Smooth muscle cell (in vitro differentiated cells): ENCODE results near the gene TRNP1. TPM values are rescaled to one million over a fixed set of nuclear protein-coding genes. Genes with fewer than 3 reads are reported as not detected.
A peak's percentile ranks its signal among the peaks of the same experiment; 100 is the strongest.

Experiments used
- DNase-seq: peaks from one replicate; lab custom pipeline; 2025; ENCODE audit not compliant: unreplicated experiment; lab: John Stamatoyannopoulos, UW
- H2AFZ ChIP-seq: fragments of 200-600 bp; sonication (generic); 2 replicates; pipeline ENCODE4 v1.6.0; 2016; ENCODE audit warnings: antibody characterized with exemption, low read depth, mild to moderate bottlenecking
- H3F3A ChIP-seq: fragments of 200-600 bp; sonication (generic); 2 replicates; pipeline ENCODE4 v1.6.0; 2017; ENCODE audit warnings: antibody characterized with exemption, low read depth
- H3K27ac ChIP-seq: fragments of 200-600 bp; sonication (generic); 2 replicates; pipeline ENCODE4 v1.5.1; 2016; ENCODE audit warnings: low read depth, mild to moderate bottlenecking
- H3K27me3 ChIP-seq: fragments of 200-600 bp; sonication (generic); 2 replicates; pipeline ENCODE4 v1.6.1; 2016; ENCODE audit warnings: low read depth, mild to moderate bottlenecking
- H3K36me3 ChIP-seq: fragments of 200-600 bp; sonication (generic); 2 replicates; pipeline ENCODE4 v1.5.1; 2016; ENCODE audit warnings: low read depth
- H3K4me1 ChIP-seq: fragments of 200-600 bp; sonication (generic); 2 replicates; pipeline ENCODE4 v1.5.1; 2016; ENCODE audit warnings: low read depth
- H3K4me2 ChIP-seq: fragments of 200-600 bp; sonication (generic); 2 replicates; pipeline ENCODE4 v1.6.0; 2016; ENCODE audit warnings: mild to moderate bottlenecking
- H3K4me3 ChIP-seq: fragments of 200-600 bp; sonication (generic); 2 replicates; pipeline ENCODE4 v1.5.1; 2016; ENCODE audit warnings: mild to moderate bottlenecking
- H3K79me2 ChIP-seq: fragments of 200-600 bp; sonication (generic); 2 replicates; pipeline ENCODE4 v1.6.0; 2016; ENCODE audit warnings: low read depth, mild to moderate bottlenecking
- H3K9ac ChIP-seq: fragments of 200-600 bp; sonication (generic); 2 replicates; pipeline ENCODE4 v1.6.0; 2016; ENCODE audit warnings: low read depth
- H3K9me3 ChIP-seq: fragments of 200-600 bp; sonication (generic); replicated peaks from 2 replicates; pipeline ENCODE4 v1.5.1; 2016; ENCODE audit warnings: low read depth
- H4K20me1 ChIP-seq: fragments of 200-600 bp; sonication (generic); 2 replicates; pipeline ENCODE4 v1.6.0; 2016; ENCODE audit warnings: low read depth
- WGBS: methylation state at CpG from one replicate; pipeline ENCODE4 v1.1.7; 2016; ENCODE audit warnings: low lambda C conversion rate; 5-methylcytosine and 5-hydroxymethylcytosine counted together
- polyA plus RNA-seq: library from polyadenylated mRNA; unstranded; fragments of >200 nt; fragmentation: Nextera tagmentation; extraction: Ambion mirVana; gene quantifications from 2 replicates; pipeline ENCODE4 v1.2.1, GENCODE V29; 2016
- total RNA-seq: library from RNA; depleted of rRNA; stranded (reverse); fragments of >200 nt; gene quantifications from 2 replicates; pipeline ENCODE4 v1.2.3, GENCODE V29; 2014
- TF ChIP-seq, protein P1 (sequence below): fragments of 200-600 bp; sonication (generic); IDR thresholded peaks from 2 replicates; pipeline ENCODE4 v1.5.1; 2017; ENCODE audit warnings: borderline replicate concordance, mild to moderate bottlenecking, antibody characterized with exemption; ENCODE audit not compliant: insufficient read depth, poor library complexity, severe bottlenecking

The TRNP1 gene
- total and polyA plus RNA-seq, 2 experiments from 2014 or later = 4.4 to 18.6 TPM

DNA sequence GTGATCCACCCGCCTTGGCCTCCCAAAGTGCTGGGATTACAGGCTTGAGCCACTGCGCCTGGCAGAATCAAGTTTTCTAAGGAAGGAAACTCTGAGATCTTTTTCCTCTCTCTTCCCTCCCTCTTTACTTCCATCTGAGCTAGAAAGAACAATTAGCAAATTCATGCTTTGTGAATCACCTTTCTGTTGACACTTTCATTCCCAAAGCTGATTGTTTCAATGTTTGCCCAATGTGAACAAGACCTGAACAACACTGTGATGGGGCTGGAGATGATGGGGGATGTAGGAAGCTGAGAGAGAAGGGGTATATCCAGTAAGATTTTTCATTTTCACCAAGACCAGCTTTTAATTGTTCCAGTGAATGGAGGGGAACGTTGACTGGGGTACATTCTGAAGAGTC lies 24.8 kb downstream of the TRNP1 start:
- Histone ChIP-seq H3K27me3 (no peaks in the 10 kb centered on the region), H3K4me1 (peaks cover 6% of the 10 kb centered on the region), H3F3A (peaks cover 5% of the 10 kb centered on the region), H3K27ac (no peak overlapping the region), H3K9ac (no peak overlapping the region), H4K20me1 (no peaks in the 10 kb centered on the region), H3K4me3 (no peak overlapping the region), H3K36me3 (no peaks in the 10 kb centered on the region), H3K9me3 (no peaks in the 10 kb centered on the region), H2AFZ (no peak overlapping the region), H3K79me2 (no peaks in the 10 kb centered on the region), H3K4me2 (no peak overlapping the region)
- DNase-seq = no peak
- TF ChIP-seq, protein P1, sequence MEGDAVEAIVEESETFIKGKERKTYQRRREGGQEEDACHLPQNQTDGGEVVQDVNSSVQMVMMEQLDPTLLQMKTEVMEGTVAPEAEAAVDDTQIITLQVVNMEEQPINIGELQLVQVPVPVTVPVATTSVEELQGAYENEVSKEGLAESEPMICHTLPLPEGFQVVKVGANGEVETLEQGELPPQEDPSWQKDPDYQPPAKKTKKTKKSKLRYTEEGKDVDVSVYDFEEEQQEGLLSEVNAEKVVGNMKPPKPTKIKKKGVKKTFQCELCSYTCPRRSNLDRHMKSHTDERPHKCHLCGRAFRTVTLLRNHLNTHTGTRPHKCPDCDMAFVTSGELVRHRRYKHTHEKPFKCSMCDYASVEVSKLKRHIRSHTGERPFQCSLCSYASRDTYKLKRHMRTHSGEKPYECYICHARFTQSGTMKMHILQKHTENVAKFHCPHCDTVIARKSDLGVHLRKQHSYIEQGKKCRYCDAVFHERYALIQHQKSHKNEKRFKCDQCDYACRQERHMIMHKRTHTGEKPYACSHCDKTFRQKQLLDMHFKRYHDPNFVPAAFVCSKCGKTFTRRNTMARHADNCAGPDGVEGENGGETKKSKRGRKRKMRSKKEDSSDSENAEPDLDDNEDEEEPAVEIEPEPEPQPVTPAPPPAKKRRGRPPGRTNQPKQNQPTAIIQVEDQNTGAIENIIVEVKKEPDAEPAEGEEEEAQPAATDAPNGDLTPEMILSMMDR = no peak
- WGBS = 79% methylated on average over 3 of the region's 3 CpGs

DNA sequence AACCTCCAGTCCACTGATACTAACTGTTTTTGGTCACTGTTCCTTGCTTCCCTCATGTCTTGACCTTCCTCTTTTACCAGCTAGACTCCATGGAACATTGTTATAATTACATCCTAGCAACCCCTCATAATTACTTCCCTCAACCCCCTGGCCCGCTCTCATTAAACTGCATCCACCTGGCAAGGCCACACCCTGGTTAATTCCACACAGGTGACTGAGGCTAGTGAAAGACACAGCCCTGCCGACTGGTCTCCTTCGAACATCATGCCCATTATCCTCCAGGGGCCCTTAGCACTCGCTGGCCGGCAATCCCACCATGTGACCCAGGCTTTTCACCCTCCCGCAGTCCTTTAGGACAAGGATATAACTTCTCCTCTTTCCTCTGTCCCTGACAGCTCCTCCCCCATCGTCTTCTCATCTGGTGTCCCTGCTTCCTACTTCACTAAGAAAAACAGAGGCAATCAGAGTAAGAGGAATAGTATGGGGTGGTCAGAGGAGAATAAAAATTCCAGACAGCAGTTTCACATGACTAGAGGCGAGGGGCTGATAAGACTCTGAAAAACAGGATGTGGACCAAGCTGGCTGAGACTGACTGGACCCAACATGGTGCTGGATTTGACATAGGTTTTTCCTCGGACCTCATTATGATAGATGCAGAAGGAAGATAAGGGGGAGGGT lies 28.0 kb downstream of the TRNP1 start:
- peak overlapping the region; percentile 73 for H3K4me2 ChIP-seq
- no peaks in the 10 kb centered on the region for H4K20me1 ChIP-seq
- no peak overlapping the region for H3K9ac ChIP-seq
- H3K4me3 ChIP-seq = no peak overlapping the region
- H3K79me2 ChIP-seq = no peaks in the 10 kb centered on the region
- peaks cover 17% of the 10 kb centered on the region for H3F3A ChIP-seq
- peak overlapping the region; percentile 45 for H3K27ac ChIP-seq
- no peaks in the 10 kb centered on the region for H3K9me3 ChIP-seq
- WGBS = 26% methylated on average over 9 of the region's 9 CpGs
- H3K4me1 ChIP-seq = peaks cover 10% of the 10 kb centered on the region
- TF ChIP-seq, protein P1 = no peak
- H2AFZ ChIP-seq = peak overlapping the region; percentile 64
- no peaks in the 10 kb centered on the region for H3K27me3 ChIP-seq
- no peak for DNase-seq
- H3K36me3 ChIP-seq = no peaks in the 10 kb centered on the region

DNA sequence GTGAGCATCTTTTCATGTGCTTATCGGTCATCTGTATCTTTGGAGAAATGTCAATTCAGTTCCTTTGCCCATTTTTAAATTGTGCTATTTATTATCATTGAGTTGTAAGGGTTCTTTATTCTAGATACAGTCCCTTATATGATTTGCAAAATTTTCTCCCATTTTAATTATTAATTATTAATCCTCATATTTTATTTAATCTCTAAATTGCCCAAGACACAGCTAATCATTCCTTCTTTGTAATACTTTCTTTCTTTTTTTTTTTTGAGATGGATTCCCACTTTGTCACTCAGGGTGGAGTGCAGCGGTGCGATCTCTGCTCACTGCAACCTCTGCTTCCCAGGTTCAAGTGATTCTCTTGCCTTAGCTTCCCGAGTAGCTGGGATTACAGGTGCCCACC lies 32.2 kb downstream of the TRNP1 start:
- H3F3A ChIP-seq = peaks cover 21% of the 10 kb centered on the region
- peak overlapping the region; percentile 64 for H3K27ac ChIP-seq
- no peaks in the 10 kb centered on the region for H3K36me3 ChIP-seq
- no peaks in the 10 kb centered on the region for H3K79me2 ChIP-seq
- H2AFZ ChIP-seq = no peak overlapping the region
- TF ChIP-seq, protein P1 = no peak
- no peak overlapping the region for H3K4me2 ChIP-seq
- H3K27me3 ChIP-seq = no peaks in the 10 kb centered on the region
- H3K4me3 ChIP-seq = no peak overlapping the region
- no peak for DNase-seq
- H3K4me1 ChIP-seq = peaks cover 23% of the 10 kb centered on the region
- 98% methylated on average over 4 of the region's 4 CpGs for WGBS
- H3K9me3 ChIP-seq = no peaks in the 10 kb centered on the region
- H4K20me1 ChIP-seq = no peaks in the 10 kb centered on the region
- H3K9ac ChIP-seq = no peak overlapping the region
